Measurements from ENCODE around the gene HDGFL2.

The HDGFL2 gene

DNA sequence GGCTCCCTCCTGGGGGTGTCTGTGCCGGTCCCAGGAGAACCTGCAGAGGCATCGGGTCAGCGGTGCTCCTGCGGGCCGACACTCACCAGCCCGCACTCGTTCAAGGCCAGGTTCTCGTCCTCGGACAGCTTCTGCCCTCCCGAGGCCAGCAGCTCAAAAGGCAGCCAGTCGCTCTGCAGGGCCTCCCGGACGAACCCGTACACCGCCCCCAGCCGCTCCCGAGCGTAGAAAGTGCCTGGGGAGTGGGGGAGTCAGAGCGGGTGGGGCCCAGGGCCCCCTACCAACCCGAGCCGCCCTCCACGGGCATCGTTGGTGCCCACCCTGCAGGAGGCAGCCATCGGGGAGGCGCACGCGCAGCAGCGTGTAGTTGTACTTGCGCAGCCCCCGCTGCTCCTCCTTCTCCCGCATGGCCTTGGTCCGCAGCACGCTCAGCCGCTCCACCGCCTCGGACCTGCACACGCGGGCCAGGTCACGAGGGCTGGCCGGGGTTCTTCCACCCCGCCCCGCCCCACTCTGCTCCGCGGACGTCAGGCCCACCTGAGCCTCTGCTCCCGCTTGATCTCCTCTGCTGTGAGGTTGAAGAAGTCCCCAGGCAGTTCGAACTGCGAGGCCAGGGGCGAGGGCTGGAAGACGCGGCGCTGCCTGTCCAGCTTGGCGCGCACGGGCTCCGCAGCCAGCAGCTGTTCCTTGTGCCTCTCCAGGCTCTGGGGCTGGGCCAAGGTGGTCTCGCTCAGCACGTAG, 26.0 kb upstream of the HDGFL2 start:
- DNase-seq = no peak

DNA sequence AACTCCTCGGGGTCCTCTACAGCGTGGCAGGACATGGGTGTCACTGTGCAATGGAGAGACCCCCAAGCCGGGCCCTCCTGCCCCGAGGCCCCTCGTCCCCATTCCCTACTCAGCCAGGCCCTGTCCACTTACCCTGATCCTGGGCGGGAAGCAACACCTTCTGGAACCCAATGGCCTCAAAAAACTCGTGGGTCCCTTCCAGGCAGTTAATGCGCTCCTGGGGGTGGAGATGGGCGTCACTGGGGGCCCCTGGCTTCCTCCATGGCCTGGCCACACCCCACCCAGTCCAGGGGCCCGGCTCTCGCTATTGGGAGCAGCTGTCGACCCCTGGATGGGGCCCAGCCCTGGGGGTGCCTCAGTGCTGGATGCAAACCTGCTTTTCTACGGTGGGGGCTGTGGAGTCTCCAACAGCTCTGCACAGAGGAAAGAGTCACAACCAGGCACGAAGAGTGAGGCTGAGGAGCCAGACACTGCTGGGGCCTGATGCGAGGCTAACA, 25.3 kb upstream of the HDGFL2 start:
- no peak for DNase-seq

DNA sequence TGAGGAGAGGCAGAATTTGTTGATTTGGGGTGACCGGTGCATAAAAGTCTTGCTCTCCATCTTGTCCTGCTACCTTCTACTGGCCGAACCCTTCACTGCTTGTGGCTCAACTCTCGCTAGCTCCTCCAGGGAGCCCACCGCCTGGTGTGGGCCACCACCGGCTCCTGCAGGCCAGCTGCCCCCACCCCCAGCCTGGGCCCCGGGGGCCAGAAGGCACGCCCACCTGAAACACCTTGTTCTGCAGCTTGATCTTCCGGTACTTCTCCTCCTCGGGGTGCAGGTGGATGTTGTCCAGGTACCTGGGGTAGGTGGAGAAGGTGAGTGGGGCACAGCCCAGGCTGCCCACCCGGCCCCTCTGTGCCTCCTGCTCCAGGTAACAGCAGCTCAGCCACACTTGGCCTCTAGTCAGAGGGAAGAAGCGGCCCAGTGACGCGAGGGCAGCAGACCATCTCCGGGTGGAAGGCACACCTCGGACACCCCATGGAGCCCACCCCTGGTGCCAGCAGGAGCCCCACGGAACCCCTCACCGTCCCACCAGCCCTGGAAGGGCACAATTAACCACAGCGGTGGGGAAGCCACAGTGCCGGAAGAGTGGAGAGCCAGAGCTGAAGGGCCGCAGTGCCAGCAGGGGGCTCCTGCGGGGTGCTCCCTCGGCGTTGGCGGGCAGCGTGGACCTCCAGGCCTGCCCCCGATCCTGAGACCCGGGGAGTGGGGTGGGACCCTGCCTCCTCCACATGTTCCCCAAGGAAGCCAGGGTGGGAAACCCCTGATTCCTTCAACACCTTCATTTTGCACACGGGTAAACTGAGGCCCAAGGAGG, 24.6 kb upstream of the HDGFL2 start:
- DNase-seq = no peak

DNA sequence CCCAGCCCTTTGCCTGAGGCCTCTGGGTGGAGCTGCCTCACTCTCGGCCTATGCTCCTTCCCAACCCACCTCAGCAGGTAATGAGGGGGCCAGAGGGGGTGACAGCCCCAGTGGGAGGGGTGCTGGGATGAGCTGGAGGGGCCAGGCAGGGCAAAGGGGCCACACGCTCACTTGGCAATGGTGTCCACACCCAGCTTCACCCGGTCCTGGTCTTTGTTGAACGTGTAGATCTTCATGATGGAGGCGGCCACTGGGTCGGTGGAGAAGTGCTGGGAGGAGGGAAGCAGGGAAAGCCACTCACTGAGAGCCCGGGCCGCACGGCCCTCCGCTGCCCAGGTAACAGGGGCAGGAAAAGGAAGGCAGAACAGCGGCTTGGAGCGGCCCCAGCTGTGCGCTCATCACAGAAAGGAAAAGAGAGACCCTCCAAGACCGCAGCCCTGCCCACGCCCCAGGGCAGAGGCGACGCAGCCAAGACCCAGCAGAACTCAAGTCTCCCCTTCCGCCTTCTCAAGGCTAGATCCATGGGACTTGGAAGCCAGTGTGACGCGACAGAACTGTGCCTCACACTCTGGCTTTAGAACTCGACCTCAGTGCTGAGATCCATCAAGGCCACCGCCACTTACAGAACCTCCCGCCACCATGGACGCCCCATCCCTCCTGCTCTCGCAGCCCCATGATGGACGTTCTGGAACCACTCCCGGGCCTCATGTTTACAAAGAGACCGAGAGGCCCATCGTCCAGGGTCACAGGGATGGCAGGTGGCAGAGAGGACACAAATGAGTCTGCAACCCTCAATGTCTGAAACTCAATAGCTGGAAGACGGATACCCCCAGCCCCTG, 23.7 kb upstream of the HDGFL2 start:
- DNase-seq = no peak

DNA sequence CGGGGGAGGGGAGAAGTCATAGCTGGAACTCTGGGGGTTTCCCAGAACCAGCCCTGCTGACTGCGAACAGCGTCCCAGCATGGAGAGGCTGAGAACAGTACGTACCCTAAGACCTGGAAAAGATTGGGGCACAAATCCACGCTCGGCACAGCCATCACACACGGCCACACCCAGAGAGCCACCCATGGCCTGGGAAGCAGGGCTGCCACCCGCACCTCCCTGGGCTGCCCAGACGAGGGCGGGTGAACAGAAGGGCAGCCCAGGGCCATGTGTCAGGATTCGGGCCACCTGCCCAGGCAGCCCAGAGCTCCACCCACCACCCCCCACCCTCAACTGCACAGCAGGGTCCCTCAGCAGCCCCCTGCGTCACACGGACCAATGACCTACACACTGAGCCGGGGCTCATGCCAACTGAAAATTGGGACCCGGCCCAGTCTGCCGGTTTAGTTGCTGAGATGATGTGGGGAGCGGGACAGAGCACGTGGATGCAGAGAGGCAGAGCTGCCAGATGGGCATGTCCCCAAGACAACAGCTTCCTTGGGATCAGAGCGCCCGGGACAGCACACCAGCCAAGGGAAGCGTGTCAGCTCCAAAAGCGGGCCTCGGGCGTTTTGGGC, 23.0 kb upstream of the HDGFL2 start:
- DNase-seq = no peak

DNA sequence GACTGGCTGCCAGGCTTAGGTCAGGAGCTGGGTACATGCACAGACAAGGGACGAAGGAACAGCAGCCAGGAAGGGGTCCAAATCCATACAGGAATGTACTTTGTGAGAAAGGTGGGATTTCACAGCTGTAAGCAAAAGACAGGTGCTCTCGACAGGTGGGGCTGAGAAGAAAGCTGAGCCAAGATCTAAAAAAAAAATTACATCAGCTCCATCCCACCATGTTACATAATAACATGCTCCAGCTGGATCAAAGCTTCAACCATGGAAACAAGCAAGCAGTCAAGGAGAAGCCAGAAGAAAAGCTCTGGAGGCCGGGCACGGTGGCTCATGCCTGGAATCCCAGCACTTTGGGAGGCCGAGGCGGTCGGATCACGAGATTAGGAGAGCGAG, 22.5 kb upstream of the HDGFL2 start:
- DNase-seq = no peak

DNA sequence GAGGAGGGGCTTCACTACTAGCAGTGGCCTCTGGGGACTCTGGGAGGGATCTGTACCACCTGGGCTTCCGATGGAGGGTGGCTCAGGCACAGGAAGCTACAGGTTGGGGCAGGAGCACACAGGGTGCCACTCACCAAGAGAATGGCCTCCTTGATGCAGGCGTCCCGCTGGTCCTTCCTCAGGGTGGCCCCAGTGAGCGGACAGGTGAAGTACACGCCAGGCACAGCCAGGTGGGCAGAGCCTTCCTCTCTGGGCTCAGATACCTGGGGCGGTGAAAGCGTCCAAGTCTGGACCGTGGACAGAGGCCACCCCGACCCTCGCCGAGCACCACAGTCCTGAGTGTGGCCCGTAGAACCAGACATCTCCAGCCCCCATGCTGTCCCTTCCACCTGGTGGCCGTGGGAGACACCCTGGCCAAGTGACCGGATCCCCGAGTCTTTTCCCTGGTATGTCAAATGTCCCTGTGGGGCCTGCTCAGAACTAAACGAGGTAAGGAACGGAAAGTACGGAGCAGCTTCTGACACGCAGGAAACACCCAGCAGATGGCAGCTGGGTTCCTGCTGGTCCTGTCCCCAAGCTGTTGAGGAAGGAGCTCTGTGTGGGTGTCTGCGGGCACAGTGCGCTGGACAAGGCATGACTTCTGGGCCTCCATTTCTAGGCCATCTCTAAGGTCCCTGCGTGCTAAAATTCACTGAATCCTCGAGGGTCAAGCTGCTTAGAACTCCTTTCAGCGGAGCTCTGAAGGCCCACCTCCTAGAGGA, 19.7 kb upstream of the HDGFL2 start:
- no peak for DNase-seq

DNA sequence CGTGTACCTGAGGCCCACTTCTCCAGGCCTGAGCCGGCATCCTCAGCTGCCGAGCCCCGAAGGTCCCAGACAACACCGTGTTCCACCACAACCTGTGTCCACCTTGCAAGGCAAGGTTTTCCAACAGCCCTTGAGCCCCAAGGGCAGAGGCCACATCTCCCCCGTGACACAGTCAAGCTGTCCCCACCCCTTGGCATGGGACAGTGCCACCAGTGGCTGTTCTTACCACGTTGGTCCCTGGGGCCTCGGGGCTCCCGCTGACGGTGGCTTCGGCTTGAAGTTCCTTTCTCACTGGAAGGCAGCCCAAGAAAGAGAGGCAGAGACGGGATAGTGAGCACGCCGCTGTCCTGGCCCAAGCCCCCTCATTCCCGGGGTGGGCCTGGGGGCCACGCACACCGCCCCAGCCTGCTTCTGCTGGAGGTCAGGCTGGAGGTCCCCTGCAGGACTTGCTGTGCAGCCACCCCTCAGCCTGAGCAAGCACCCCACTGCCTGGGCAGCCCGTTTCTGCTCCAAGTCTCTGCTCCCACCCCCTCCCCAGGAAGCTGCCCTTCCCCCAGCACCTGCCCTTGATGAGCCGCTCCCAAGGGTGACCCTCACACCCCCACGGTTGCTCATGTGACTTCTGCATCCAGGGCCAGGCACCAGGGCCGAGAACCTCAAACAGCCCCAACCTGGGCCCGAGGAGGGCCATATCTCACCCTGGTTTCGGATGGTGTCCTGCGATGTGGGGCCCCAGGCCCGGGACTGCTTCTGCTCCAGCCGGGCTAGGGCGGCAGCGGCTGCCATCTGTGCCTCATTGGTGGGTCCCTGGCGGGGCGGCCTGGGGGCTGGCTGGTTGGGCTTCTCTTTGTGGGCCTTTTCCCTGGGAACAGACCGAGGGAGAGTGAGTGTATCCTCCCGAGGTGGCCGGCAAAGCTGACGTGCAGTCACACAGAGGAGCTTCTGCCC, 18.6 kb upstream of the HDGFL2 start:
- DNase-seq = no peak

DNA sequence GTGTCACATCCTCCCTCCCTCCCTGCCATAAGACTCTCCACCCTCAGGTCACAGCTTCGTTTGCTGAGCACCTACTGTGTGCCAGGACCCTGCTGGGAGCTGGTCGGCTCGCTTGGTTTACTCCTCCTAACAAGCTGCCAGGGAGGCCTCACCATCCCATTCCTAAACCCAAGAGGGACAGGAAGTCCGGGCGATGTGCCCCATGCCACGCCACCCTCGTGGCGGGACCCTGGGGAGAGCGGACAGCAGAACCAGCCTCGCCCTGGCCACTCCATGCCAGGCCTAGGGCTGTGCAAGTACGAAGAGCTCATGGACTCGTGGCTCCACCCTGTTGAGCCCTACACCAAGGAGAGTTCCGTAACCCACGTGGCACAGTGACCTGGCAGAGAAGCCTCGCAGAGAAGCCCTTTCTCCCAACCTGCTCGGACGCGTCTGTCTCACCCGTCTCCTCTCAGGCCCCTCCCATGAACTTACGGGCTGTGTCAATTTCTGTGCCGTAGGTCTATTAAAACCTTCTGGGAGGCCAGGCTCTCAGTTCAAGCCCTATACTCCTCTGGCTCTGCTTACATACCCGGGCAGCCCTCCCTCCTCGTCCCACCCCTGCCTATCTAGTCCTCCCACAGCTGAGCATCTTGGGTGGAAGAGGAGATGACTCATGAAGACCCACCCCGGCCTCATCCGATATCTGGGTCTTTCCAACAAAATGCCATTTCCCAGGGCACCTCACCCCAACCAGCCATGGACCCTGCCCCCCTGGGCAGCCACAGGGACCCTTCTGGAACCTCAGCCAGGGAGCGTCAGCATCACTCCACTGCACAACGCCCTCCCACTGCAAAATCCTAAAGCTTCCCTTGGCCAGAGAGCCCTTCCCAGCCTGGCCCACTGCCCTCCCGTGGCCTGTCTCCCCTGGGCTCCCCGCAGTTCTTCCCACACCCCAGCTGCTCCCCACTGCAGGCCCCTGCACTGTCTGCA, 17.1 kb upstream of the HDGFL2 start:
- peak; percentile 96 for DNase-seq

DNA sequence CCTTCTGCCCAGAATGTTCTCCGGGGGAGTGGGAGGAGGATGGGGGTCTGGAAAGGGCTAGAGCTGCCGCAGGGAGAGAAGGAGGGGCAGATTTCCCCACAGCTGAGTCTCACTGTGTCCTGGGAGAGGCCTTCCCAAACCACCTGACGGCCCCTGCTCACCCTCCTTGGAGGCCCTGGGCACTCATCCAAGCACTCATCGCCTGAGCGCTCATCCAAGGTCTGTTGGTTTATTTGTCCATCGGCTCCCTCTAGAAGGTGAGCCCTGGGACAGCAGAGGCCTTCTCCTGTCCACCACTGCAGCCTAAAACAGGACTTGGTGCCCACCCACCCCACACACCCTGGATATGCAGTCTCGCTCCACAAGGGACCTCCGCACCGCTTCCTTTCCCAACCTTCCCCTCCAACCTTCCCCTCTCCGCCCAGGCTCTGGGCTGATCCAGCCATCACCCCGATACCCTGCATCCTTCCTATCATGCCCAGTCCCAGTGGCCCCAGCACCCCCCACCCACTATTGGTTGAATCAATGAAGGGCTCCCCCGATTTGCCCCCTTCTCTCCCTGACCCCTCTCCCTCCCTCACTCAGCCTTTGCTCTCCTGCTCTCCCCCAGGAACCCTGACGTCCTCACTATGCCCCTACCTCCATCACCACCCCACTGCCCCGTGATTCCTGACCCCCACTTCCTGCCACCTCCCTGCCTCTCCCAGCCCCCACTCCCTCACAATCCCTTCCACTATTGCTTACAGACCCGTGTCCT, 16.2 kb upstream of the HDGFL2 start:
- DNase-seq = peak; percentile 84

DNA sequence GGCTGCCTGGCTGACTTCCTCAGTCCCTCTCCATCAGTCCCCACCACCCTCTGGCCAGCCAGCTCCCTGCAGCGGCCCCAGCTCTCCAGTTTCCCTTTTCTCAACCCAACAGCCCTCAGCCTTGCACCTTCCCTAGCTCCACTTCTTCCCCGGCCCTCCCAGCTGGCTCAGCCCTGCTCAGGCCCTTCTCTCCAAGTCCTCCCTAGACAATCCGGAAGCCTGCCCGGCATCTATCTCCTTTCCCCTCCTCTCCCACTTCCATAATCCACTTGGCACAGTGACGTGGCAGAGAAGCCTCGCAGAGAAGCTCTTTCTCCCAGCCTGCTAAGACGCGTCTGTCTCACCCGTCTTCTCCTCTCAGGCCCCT, 15.6 kb upstream of the HDGFL2 start:
- DNase-seq = peak; percentile 38

DNA sequence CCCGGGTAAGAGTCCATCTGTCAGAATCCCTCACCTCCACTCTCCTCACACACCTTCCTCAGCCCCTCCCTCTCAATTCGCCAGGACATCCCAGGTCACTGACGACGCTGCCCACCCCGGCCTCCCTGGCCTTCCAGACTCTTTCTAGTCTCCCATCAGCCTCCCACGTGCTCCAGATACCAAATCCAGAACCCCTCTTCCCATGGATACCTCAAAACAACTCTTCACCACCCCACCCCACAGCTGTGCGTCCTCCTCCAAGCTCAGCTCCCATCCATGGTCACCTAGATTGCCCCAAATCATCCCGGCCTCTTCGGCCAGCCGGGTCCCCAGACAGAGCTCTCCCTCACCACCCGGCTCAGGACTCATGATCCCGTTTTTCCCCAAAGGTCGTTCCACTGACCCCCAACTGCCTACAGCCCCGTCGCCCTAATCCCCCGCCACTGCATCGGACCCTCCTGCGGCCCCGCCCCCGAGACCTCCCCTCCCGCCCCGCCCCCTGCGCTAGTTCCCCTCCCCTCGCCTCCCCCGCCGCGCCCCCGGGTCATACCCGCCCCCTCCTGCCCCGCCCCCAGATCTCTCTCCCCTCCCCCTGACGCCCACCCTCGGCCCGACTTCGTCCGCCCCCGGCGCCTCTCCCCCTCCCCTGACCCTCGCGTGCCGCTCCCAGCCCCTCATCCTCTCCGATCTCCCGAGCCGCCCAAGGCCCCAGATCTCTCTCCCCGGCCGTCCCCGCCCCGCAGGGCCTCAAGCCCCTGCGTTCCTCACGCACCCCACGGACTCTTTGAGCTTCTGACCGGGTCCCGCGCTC, 15.0 kb upstream of the HDGFL2 start:
- DNase-seq = no peak

DNA sequence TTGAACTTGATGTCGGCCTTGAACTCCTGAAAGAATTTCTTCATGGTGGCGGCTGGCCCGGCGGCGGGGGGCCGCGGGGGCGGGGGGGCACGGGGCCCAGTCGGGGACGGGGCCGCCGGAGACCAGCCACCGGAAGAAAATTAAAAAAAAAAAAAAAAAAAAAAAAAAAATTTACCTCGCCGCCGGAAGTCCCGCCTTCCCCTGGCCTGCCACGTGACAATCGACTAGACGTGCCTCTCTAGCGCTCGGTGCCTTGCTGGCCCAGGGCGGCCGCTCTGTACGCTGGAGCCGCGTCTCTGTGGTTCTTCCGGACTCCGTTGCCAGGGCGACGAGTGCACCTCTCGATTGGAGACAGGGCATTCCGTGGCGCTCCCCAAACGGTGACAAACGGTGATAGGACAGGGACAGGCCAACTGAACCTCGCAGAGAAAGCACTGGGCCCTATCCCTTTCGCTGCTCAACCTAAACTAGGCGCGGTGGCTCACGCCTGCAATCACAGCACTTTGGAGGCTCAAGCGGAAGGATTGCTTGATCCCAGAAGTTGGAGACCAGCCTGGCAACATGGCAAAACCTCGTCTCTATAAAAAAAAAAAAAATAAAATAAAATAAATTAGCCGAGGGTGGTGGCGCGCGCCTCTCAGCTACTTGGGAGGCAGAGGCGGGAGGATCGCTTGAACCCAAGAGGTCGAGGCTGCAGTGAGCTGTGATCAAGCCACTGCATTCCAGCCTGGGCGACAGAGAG, 14.3 kb upstream of the HDGFL2 start, which contains the start of gene UBXN6:
UBXN6 (minus strand) TSS at position 141 of the 742 bp plus-strand sequence; CDS start at position 44, 97 bp downstream.
- DNase-seq = peak; percentile 100

DNA sequence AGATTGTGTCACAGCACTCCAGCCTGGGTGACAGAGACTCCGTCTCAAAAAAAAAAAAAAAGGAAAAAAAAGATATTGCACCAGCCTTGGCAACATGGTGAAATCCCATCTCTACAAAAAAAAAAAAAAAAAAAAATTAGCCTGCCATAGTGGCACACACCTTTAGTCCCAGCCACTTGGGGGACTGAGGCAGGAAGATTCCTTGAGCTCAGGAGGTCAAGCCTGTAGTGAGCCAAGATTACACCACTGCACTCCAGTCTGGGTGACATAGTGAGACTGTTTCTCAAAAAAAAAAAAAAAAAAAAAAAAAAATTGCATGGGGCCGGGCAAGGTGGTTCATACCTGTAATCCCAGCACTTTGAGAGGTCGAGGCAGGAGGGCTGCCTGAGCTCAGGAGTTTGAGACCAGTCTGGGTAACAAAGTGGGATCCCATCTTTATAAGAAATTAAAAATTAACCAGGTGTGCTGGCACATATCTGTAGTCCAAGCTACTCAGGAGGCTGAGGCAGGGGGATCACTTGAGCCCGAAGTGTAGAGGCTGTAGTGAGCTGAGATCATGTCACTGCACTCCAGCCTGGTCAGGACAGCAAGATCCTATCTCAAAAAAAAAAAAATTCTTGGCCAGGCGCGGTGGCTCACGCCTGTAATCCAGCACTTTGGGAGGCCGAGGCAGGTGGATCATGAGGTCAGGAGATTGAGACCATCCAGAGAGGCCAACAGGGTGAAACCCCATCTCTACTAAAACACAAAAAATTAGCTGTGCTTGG, 7.1 kb upstream of the HDGFL2 start:
- DNase-seq = no peak

DNA sequence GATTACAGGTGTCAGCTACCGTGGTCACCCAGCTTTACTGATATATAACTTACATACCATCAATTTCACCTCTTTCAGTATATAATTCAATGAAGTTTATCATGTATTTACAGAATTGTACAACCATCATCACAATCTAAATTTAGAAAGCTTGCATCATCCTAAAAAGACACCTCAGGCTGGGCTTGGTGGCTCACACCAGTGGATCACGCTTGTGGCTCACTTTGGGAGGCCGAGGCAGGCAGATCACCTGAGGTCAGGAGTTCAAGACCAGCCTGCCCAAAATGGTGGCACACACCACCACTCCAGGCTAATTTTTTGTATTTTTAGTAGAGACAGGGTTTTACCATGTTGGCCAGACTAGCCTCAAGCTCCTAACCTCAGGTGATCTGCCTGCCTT, 4.3 kb upstream of the HDGFL2 start:
- no peak for DNase-seq
